Metanephros (tissue), 1 donor: Measurements from ENCODE around the gene SGTA. TPM values are rescaled to one million over a fixed set of nuclear protein-coding genes. Genes with fewer than 3 reads are reported as not detected.

Source experiments
- total RNA-seq: library from RNA; depleted of rRNA; stranded (reverse); fragments of >200 nt; gene quantifications from one replicate; pipeline ENCODE4 v1.2.3, GENCODE V29; 2014

Gene SGTA
- 52.5 TPM for total RNA-seq

GRCh38 chr19:2782936-2783780, at the start of gene SGTA:
Gene SGTA (minus strand): TSS chr19:2783273. CDS start chr19:2769068, 14,205 bp downstream.

DNA sequence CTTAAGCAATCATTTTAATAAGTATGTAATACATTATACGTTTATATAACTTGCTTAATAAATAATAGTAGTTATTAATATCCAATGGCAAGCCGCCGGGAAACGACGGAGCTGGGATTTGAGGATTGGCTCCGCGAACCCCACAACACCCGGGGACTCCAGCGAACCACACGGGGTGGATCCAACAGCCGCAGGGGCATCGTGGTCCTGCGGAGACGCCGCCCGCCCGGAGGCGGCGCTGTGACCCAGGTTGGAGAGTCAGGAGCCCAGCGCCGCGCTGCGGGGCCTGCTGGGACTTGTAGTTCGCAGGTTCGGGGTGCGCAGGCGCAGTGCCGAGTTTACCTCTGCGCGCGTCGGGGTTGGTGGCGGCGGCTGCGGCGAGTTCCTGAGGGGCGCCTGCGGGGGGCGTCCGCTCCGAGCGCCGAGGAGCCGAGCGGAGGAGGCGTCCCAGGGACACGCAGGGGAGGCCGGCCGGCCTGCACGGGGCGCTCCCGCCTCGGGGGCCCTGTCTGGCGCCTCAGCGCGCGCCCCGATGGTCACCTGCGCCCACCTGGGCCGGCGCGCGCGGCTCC, 36.6 kb upstream of the SGTA start, which contains the start of gene ZNF554:
ZNF554 (plus strand) TSS at position 329 of the 572 bp plus-strand sequence; CDS start at position 533, 204 bp downstream.

GRCh38 chr19:2785244-2785997, 2.3 kb upstream of the SGTA start, which contains the start of gene THOP1:
Gene THOP1 (plus strand): TSS chr19:2785503. CDS start chr19:2785663, 160 bp downstream.

GRCh38 chr19:2739602-2740313, 43.3 kb downstream of the SGTA start, which contains the start of gene SLC39A3:
Gene SLC39A3 (minus strand): TSS chr19:2740017. CDS start chr19:2737257, 2,760 bp downstream.

DNA sequence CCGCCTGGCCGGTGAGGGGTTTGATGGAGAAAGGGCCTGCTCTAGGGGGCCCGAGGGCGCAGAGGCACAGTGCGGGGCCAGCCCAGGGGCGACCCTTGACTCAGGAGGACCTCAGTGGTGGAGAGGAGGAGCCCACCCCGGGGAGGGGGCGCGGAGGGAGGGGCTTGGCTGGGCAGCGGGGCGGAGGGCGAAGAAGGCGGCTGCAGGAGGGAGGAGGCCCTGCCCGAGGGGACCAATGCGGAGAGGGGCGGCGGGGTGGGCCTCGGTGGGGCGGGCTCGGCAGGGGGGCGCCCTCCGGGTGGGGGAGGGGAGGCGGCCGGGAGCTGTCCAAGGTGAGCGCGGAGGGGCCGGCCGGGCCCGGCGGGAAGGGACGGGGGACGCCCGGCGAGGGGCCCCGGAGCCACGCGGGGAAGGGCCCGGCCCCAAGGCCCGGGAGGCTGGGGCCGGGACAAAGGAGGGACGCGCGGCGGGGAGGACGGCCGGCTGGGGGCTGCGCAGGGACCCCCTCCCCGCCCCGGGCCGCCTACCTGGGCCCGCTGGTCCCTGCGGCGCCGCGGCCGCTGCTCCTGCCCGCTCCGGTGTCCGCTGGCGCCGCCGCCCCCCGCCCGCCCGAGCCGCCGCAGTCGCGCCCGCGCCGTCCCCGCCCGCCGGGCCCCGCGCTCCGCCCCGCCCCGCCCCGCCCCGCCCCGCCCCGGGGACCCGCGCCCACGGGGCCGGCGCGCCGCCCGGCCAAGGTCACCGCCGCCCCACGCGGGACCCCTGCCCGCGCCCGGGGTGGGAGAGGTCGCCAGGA, 62.1 kb downstream of the SGTA start, which contains the start of gene DIRAS1:
DIRAS1 (minus strand) TSS at position 596 of the 793 bp plus-strand sequence. CDS start 3,566 bp downstream, outside the sequence.

Other genes with a start within 250 kb of the SGTA start
- gene GNG7, start 80.6 kb downstream of the SGTA start, total RNA-seq = 6.3 TPM
- 1.6 TPM for gene DIRAS1, start 61.9 kb downstream of the SGTA start, total RNA-seq
- gene SLC39A3, start 43.3 kb downstream of the SGTA start, total RNA-seq = 24.8 TPM
- gene THOP1, start 2.2 kb upstream of the SGTA start, total RNA-seq = 64.0 TPM
- gene ZNF554, start 36.6 kb upstream of the SGTA start, total RNA-seq = 9.1 TPM
- 16.7 TPM for gene ZNF555, start 58.2 kb upstream of the SGTA start, total RNA-seq
- gene ZNF556, start 84.1 kb upstream of the SGTA start, total RNA-seq = 9.3 TPM
- 6.1 TPM for gene ZNF57, start 117.7 kb upstream of the SGTA start, total RNA-seq
- gene ZNF77, start 161.7 kb upstream of the SGTA start, total RNA-seq = 9.3 TPM
- gene TLE6, start 194.3 kb upstream of the SGTA start, total RNA-seq = 7.6 TPM
- 40.8 TPM for gene TLE2, start 246.0 kb upstream of the SGTA start, total RNA-seq